HG03432 (cell line): ENCODE results near the gene DYRK1B.
"Not testable (repeated sequence)": the region's sequence is repeated elsewhere in the genome, so short reads cannot be mapped to it uniquely, and the experiment has no call there.

Source experiments
- ATAC-seq: cut with Tn5 transposase; IDR thresholded peaks from one replicate; pipeline ENCODE4 v1.9.1; 2021; ENCODE audit warnings: mild to moderate bottlenecking, moderate library complexity; ENCODE audit not compliant: unreplicated experiment

DYRK1B gene

DNA sequence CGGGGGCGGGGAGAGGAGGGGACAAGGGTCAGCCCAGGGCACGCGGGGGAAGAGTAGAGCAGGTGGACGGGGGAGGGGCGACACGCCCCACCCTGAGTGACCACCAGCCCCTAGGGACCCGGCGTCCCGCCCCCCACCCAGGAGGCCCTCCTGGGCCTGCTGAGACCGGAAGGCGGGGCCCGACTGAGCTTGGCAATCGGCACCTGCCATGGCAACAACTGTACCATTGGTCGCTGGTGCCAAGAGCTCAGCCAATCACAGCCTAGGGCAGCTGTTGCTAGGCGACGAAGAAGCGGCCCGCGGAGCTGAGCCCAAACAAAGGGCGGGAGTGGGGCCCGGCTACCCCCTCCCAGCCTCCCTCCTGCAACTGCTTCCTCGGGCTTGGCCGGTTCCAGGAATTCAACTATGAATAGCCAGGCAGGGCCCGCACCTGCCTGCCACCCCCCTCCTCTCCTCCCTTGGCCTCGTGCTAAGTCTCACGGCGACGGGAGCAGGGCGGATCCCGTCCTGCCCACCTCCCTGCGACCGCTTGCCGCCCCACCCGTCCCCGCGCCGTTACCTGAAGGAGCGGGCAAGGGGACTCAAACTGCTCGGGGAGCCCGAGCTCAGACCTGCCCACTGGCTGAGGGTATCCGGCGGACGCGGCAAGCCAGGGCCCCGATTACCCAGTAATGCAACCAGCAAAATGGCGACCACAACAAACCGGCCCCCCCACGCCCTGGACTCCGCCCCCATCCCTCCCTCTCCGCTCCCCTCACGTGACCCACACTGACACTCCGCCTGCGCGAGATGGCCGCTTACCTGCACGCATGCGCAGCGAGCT, at the start of gene DYRK1B:
TSS of gene DYRK1B (minus strand) at position 699 of the 823 bp plus-strand sequence. CDS start 2,295 bp downstream, outside the sequence.
- ATAC-seq = peak; percentile 83

DNA sequence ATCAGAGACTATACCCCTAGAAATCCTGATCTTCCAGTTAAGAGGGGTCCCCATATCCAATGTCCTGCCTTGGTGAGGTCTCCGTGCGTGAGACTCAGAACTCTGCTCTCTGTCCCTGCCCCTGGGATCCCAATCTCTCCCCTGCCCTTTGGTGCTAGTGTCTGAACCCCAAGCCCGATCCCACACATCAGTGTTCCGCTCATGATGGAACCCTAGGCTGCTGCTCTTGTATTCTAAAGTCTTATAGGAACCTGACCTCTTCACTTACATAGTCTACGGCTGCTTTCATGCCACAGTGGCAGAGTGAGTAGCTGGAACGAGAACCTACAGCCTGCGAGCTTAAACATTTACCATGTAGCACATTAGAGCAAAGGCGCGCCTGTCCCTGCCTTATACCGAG, 48.7 kb upstream of the DYRK1B start:
- not testable (repeated sequence) for ATAC-seq

DNA sequence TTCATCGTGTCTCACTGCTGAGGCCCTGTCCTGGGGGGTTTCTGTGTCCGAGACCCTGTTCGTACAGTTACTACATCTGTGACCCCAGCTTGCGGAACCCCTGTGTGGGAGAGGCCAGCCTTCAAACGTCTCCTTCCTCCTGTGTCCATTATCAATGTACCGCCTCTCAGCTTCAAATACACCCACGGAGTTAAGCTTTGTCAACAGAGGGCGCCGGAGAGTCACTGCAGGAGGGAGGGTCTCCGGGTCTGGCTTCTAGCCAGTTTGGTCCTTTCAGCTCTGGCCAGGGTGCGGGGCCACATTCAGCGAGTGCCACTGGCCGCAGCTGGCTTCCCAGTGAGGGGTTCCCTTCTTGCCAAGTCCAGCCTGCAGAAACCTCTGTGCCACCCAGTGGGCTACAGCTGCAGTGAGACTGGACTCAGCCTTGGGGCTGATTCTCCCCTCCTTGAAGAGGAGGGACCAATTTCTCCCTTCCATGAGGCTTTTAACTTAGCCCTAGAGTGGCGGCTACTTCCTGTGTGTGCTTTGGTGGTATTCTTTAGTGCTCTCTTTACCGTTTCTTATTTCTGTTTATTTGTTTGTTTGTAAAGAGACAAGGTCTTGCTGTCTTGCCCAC, 47.6 kb upstream of the DYRK1B start:
- not testable (repeated sequence) for ATAC-seq

DNA sequence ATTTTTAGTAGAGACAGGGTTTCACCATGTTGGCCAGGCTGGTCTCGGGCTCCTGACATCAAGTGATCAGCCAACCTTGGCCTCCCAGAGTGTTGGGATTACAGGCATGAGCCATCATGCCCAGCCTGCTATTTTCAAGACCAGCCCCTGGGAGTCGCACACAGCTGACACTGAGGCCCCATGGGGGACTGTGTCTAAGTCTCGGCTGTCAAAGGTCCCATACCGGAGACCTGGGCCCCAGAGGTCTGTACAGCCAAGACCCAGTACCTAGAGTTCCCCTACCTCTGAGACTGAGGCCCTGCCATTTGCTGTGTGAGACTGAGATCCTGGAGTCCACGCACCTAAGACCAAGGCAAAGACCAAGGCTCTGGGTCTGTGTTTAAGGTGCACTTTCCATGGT, 46.3 kb upstream of the DYRK1B start:
- ATAC-seq = not testable (repeated sequence)

DNA sequence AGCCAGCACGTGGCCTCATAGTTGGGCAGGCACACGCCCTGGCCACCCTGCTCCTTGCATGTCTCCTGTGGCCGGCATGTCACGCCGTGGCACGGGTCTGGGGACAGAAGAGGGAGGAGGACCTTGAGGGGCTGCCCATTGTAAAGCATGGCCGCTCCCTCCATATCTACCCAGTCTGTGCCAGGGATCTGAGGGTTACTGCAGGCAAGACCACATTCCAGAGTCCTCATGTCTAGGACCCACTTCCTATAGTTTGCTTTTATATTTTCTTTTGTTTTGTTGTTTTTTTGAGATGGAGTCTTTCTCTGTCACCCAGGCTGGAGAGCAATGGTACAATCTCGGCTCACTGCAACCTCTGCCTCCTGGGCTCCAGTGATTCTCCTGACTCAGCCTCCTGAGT, 45.8 kb upstream of the DYRK1B start:
- not testable (repeated sequence) for ATAC-seq

DNA sequence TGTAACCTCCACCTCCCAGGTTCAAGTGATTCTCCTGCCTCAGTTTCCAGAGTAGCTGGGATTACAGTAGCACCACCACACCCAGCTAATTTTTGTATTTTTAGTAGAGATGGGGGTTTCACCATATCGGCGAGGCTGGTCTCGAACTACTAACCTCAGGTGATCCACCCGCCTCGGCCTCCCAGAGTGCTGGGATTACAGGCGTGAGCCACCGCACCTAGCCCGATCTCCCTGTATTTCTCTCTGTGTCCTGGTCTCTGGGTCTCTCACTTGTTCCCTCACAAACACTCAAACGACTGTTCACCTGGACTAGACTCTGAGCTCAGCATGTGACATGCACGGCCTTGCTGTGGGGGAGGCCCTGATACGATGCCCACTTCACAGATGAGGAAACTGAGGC, 44.9 kb upstream of the DYRK1B start:
- not testable (repeated sequence) for ATAC-seq

DNA sequence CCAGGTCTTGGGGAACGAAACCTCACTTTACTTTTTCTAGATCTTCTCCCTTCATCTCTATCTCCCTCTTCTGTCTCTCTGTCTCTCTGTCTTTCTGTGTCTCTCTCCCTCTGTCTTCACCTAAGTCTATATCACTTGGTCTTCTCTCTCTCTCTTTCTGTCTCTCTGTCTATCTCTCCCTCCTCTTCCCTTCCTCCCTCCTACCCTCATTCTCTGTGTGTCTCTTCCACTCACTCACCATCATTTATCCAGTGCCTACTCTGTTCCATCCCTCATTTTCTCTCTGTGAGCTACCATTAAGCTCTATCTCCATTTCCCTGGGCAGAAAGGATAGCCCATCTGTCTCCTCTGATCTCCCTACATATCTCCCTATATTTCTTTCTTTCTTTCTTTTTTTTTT, 44.4 kb upstream of the DYRK1B start:
- ATAC-seq = no peak

DNA sequence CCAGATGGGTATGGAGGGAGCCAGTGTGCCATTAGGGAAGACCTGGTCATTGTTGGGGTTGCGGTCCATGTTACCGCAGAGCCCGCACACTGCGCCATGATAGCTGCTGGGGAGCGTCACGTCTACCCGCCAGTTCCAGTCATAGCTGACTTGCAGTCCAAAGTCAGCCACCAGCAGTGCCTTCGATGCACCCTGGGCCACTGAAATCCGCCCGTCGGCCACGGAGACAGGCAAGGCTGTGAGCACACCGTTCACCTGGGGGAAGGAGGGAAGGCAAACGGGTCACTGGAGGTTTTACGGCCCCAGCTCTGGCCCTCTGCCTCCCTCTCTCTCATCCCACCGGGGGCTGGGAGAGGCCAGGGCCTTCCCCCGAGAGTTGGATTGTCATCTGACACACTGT, 44.0 kb upstream of the DYRK1B start:
- not testable (repeated sequence) for ATAC-seq

DNA sequence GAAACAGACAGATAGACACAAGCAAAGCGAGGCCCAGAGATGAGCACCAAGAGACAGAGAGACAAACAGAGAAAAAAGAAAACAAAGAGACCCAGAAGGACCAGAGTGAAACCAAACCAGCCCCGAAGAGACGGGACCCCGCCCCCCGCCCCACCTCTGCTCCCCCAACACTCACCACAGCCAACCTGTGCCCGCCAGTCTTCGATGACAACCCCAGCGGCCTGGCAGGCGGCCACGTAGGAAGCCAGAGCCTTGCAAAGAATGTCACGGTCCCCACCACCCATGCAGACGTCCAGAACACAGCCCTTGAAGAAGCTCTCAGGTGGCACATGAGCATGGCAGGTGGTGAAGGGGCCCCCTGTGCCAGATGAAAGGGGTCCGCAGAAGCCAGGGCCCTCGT, 43.5 kb upstream of the DYRK1B start:
- ATAC-seq = not testable (repeated sequence)

DNA sequence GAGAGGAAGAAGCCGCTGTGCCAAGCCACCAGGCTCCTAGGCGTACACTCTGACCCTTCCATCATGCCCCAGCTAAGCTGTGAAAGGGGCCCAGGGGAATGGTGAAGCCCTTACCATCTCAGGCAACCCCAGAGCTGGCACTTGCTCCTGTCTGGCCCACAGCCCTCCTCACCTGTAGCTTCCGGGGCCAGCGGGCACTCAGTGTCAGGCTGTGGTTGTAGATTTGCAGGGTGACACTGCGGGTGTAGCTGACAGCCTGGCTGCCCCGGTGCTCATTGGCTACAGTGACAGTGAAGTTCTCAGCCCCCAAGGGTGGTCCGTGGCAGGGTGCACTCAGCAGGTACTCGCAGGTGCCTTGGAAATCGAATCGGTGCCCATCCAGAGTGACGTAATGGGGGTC, 42.5 kb upstream of the DYRK1B start:
- ATAC-seq = not testable (repeated sequence)

DNA sequence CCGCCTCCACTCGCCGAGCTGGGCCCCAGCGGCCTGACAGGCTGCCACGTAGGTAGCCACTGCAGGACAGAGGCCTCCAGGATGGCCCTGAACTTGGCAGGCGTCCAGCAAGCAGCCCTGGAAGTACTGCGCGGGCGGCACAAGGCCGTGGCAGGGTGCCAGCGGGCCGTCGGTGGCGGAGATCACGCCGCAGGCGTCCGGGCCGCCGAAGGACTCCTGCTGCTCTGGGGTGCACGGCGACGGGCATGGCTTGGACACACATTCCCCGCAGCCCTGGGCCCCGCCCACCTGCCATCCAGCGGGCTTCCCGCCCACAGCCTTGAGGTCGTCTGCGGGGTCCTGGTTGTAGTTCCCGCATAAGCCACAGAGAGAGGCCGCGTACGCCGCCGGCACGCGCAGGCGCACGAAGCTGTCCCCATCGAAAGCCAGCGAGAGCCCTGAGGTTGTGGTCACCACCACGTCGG, 41.5 kb upstream of the DYRK1B start:
- ATAC-seq = not testable (repeated sequence)

DNA sequence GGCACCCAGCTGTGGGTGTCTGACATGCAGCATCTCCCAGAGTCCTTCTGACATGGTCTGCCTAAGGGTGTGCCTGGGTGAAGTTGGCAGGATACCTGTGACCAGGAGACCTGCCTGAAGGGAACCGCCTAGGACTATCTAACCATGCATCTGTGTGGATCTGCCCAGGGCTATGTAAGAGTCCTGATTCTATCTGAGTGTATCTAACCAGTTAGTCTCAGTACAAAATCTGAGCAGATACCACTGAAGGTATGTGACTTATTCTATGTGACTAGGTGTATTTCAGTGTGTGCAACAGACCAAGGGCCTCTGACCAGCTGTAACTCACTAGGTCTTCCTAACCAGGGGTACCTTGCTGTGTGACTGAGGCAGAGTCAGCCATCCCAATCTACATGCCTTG, 40.4 kb upstream of the DYRK1B start:
- no peak for ATAC-seq

DNA sequence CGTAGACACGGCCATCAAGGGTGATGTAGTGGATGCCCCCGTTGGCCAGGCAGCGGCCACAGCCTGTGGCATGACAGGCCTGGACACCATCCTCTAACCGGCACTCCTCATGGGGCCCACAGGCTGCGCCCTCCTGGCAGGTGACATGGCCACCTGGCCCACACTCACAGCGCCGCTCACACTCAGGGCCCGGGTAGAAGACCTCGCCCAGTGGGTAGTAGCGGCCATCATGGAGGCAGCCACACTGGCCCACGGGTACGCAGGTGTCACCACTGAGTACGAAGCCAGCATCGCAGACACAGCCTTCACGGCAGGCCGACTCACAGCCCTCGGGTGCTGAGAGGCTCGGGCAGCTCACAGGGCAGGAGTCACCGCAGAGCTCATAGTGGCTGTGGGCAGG, 39.4 kb upstream of the DYRK1B start:
- no peak for ATAC-seq

DNA sequence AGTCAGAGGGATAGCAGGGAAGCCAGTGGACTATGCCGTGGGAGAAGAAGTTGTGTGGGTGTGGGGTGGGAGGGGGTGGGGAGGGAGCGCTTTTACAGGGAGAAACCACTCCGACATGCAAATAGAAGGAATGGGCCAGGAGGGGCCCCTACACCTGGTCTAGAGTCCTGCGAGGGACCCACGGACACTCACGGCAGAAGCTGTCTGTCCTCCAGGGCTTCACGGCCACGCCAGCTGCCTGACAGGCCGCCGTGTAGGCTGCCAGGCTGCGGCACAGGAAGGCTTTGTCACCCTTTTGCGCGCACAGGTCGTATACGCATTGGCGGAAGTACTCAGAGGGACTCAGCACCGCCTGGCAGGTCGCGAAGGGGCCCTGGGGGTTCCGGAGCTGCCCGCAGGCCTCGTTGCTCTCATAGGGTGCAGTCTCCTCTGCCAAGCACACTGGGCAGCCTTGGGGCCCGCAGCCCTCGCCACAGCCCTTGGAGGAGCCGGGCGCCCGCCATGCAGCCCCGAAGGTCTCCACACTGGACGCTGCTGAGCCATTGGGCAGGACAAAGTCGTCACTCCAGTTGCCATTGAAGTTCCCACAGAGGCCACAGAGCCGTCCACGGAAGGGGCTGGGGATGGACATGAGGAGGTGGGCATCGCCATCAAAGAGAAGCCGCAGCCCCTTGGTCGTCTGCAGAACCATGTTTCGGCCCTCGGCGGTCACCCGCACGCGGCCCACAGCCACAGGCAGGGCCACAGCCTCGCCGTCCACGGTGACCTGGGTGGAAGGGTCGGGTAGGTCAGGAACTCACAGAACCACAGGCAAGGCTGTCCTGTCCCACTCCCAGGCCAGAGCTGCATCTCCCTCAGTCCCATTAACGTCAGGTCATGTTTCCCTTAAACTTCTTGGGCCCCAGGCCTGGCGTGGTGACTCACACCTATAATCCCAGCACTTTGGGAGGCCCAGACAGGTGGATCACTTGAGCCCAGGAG, 38.2 kb upstream of the DYRK1B start:
- ATAC-seq = no peak

DNA sequence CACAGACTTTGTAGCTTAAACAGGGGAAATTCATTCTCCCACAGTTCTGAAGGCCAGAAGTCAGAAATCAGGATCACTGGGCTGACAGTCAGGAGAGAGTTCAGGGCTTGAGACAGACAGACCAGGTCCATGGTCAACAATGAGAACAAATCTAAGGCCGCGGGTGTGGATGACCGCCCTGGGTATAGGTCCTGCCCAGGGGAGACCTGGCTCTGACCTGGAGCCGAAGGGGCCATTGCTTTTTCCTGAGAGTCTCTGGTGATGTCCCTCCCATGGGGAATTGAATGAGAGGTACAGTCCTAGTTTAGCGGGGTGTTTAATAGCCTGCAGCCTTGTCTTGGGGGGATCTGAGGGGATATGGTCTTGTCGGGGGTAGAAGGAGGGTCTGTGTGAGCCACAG, 37.4 kb upstream of the DYRK1B start:
- no peak for ATAC-seq

DNA sequence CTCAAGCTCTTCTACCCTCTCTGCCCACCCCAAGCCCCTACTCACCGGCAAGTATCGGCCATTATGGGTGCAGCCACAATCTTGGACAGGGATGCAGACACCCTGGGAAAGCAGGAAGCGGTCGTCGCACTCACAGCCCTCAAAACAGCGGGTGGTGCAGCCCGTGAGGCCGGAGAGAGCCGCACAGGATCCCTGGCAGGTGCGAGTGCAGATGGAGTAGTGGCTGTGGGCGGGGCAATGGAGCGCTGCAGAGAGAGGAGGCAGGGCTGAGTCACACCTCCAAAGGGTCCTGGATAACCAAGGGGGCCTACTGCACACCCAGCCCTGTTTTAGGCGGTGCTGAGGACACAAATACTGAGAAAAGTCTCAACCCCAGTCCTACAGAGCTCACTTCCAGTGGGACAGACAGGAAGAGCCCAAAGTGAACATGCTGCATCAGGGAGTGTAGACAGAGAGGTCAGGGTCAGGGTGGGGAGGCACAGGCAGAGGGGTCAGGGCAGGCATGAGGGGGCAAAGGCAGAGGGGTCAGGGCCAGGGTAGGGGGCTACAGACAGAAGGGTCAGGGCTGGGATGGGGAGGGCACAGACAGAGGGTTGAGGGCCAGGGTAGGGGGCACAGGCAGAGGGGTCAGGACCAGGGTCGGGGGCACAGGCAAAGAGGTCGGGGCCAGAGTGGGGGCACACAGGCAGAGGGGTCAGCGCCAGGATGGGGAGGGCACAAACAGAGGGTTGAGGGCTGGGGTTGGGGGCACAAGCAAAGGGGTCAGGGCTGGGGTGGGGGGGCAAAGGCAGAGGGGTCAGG, 36.4 kb upstream of the DYRK1B start:
- no peak for ATAC-seq

DNA sequence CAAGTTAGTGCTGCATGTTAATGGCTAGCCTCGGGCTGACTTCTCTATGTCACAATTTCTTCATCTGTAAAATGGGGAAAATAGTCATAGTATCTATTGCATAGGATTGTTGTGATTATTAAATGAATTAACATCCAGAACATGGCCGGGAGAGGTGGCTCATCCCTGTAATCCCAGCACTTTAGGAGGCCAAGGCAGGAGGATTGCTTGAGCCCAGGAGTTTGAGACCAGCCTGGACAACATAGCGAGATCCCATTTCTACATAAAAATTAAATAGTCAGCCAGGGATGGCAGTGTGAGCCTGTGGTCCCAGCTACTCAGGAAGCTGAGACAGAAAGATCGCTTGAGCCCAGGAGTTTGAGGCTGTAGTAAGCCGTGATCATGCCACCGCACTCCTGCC, 34.0 kb upstream of the DYRK1B start:
- ATAC-seq = no peak

DNA sequence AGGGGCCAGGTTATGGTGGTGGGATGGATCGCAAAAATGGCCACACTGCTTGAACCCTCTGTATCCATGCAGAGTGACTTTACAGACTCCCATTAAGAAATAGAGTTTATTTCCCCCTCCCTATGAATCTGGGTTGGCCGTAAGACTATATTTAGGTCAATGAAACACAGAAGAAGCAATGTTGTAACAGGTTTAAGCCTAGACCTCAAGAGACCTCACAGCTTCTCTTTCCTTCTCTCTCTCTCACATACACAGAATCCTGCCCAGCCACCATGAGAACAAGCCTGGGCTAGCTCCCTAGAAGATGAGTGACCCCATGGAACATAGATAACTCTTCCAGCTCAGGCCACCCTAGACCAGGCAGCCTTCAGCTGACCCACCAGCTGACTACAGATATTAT, 33.2 kb upstream of the DYRK1B start:
- no peak for ATAC-seq

DNA sequence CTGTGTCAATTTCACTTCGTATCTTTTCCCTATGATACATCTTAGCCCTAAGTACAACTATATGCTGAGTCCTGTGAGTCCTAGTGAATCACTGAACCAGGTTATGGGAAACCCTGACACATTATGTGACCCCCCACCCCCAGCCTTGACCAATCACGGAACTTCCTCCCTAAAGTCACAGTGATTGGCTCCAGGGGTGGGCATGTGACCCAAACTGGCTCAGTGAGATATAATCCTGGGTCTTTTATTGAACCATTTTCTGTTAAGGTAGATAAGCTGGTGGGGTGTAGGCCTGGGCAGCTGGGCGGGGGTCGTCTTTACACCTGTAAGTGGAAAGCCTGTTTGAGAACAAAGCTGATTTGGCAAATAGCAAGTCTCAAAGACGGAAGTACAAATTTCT, 32.0 kb upstream of the DYRK1B start:
- ATAC-seq = no peak

DNA sequence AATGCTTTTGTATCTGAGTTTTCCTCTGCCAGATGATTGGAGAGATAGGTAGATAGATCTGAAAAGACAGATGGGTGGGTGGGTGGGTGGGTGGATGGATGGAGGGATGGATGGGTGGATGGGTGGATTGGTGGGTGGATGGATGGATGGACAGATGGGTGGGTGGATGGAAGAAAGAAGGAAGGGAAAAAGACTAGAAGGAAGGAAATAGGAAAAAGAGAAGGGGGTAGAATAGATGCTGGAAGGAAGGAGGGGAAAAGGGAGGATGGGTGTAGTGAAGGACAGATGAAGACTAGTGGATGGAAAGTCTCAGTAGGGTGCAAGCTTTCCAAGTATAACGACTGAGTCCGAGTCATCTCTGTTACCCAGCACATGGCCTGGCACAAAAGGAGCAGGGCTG, 31.2 kb upstream of the DYRK1B start:
- no peak for ATAC-seq
